LNCAP (cell line): ENCODE data around the gene TTC24.

Source experiments
- TF ChIP-seq, protein P1 (sequence below): fragments of 450-650 bp; IDR thresholded peaks from 2 replicates; pipeline ENCODE4 v1.5.1; 2017; ENCODE audit warnings: mild to moderate bottlenecking

TTC24 gene

DNA sequence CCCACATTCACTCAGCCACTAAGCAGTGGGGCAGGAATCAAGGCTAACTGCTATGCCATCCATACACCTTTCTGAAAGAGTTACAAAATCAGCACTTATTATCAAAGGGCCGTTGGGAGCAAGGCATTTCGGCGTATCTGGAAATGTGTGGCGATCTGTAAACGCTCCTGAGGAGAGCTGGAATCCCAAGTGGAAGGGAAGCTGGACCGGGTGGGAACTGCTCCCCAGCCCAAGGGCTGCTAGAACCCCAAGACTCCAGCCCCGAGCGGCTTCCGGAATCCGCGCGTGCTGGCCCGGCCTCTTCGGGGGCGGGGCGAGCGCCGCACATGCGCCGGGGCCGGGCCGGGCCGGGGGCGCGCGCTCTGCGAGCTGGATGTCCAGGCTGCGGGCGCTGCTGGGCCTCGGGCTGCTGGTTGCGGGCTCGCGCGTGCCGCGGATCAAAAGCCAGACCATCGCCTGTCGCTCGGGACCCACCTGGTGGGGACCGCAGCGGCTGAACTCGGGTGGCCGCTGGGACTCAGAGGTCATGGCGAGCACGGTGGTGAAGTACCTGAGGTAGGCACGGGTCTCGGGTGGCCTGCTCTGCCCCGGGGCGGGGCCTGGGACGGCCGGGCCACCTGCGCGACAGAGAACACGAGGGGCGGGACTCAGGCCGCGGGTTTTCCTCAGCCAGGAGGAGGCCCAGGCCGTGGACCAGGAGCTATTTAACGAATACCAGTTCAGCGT, 12.1 kb downstream of the TTC24 start, which contains the start of gene NAXE:
NAXE (plus strand) TSS at position 345 of the 726 bp plus-strand sequence; CDS start at position 374, 29 bp downstream.
- TF ChIP-seq, protein P1, sequence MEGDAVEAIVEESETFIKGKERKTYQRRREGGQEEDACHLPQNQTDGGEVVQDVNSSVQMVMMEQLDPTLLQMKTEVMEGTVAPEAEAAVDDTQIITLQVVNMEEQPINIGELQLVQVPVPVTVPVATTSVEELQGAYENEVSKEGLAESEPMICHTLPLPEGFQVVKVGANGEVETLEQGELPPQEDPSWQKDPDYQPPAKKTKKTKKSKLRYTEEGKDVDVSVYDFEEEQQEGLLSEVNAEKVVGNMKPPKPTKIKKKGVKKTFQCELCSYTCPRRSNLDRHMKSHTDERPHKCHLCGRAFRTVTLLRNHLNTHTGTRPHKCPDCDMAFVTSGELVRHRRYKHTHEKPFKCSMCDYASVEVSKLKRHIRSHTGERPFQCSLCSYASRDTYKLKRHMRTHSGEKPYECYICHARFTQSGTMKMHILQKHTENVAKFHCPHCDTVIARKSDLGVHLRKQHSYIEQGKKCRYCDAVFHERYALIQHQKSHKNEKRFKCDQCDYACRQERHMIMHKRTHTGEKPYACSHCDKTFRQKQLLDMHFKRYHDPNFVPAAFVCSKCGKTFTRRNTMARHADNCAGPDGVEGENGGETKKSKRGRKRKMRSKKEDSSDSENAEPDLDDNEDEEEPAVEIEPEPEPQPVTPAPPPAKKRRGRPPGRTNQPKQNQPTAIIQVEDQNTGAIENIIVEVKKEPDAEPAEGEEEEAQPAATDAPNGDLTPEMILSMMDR: no peak

DNA sequence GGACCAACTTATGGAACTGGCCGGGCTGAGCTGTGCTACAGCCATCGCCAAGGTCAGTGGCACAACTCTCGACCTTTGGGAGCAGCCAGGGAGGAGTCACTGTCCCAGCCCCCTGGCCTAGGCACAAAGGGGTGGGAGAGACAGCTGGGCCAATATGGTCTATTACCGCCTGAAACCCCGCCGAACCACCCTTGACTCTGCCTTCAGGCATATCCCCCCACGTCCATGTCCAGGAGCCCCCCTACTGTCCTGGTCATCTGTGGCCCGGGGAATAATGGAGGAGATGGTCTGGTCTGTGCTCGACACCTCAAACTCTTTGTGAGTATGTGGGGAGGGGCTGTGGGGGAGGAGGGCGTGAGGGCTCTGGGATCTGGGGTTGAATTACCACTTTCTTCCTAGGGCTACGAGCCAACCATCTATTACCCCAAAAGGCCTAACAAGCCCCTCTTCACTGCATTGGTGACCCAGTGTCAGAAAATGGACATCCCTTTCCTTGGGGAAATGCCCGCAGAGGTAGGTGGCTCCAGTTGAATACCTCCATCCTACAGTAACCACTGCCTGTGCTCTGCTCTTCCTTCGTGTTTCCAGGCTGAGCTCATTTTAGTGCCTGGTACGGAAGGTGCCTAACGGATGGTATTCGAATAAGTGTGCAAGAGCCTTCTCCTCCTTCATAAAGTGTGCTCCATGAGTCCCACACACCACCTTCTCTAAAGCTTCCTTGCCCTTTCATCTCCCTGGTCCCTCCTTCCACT, 12.8 kb downstream of the TTC24 start:
- TF ChIP-seq, protein P1: no peak

GRCh38 chr1:156592910-156593660, 13.6 kb downstream of the TTC24 start:
- TF ChIP-seq, protein P1: no peak

- TF ChIP-seq, protein P1: no peak
Observed at GRCh38 chr1:156593661-156593989, 14.1 kb downstream of the TTC24 start.

DNA sequence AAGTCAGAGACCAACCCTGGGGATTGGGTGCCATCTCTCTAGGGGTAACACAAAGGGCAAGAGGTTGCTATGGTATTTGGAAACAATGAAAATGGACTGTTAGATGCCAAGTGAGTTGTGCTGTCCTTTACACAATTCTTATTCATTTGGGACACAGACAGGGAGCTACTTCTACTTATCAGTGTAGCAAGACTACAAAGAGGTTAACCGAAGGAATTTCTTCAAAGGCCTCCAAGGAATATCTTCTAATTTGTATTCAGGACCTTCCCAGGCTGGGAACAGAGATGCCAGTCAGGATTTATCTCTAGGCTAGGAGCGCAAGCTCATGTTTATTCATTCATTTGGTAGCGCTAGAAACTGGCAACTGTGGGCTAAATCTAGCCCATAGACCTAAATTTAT, 14.7 kb downstream of the TTC24 start:
- TF ChIP-seq, protein P1: no peak

DNA sequence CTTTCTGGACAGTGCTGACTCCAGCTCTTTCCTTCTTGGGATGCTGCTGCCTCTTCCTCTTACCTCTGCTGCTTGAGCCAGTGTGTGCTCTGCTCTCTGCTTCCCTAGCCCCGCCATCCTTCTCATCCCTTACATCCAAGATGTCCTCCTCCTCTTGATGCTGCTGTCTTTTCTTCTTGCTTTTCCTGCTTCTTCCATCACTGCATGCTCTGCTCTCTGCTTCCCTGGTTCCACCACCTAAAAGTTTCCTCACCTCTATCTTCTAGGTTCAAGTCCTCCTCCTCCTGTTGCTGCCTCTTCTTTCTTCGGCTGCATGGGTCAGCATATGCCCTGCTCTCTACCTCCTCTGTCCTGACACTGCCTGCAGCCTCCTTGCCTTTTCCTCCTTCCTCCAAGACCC, 15.5 kb downstream of the TTC24 start:
- TF ChIP-seq, protein P1: no peak

DNA sequence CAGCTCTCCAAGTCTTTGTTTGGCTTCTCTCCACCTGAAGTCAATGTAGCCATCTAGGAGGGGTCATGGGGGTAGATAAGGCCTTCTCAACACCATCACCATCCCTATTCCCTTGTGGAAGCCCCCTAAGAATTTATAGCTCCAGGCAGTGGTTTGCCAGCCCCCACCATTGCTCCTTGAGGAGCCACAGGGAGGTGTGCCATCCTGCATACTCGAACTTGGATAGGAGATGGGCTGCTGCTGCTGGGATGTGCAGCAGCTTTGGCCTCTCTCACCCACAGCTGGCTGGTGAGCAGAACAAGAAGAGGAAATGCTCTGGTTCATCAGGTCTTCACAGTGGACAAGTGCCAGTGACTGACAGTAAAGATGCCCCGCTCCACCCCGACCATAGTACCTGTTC, 16.9 kb downstream of the TTC24 start:
- TF ChIP-seq, protein P1: no peak
